H1 (cell line): ENCODE results near the gene BAZ1B. TPM values are rescaled to one million over a fixed set of nuclear protein-coding genes. Genes with fewer than 3 reads are reported as not detected.

ENCODE experiments used
- CHD1 ChIP-seq: IDR thresholded peaks from 2 replicates; pipeline ENCODE4 v1.6.1; 2012; ENCODE audit warnings: low read depth, low read length, improper control_type of control experiment
- HDAC2 ChIP-seq, 2 experiments: fragments of 300-600 bp in 1 of 2; sonication (generic) in 1 of 2; IDR thresholded peaks; 2 replicates each; pipeline ENCODE4 v1.6.1; 2011 to 2012; ENCODE audit warnings: low read depth in 2 of 2, low read length in 2 of 2, mild to moderate bottlenecking in 2 of 2, moderate library complexity in 2 of 2, borderline replicate concordance in 1 of 2, inconsistent platforms in 1 of 2
- RXRA ChIP-seq: IDR thresholded peaks from 2 replicates; pipeline ENCODE4 v1.6.1; 2011; ENCODE audit warnings: low read depth, mild to moderate bottlenecking, low read length, moderate library complexity; ENCODE audit not compliant: insufficient read depth
- polyA plus RNA-seq, 7 experiments: library from polyadenylated mRNA; depleted of rRNA in 3 of 7; stranded (reverse) in 5 of 7; unstranded in 2 of 7; fragments of >200 nt in 5 of 7; fragments of 200-250 nt in 2 of 7; gene quantifications; 1 replicate in 5 of 7; 2 replicates in 1 of 7; 4 replicates in 1 of 7; pipeline versions ENCODE4 v1.2.1 to v1.2.3, GENCODE V29; 2011 to 2013; ENCODE audit warnings: missing spikeins in 2 of 7, mixed read lengths in 2 of 7
- total RNA-seq: library from RNA; stranded (reverse); fragmentation: NEBNext Ultra II Directional; extraction: Animal tissue kit (Norgen Biotek cat#: 25700); gene quantifications from 2 replicates; pipeline ENCODE4 v1.2.1, GENCODE V29; 2021

The BAZ1B gene
- total and polyA plus RNA-seq, 2 of the 8 experiments (the other 6 are each of a cell fraction or from before 2014, with no cell fraction given), result 21.0 to 86.8 TPM

- TF ChIP-seq CHD1, result no peak
- TF ChIP-seq RXRA, result no peak
- no peak for TF ChIP-seq HDAC2 (IDR thresholded peaks at IDR 0.05; ENCODE audit: borderline replicate concordance in 1 of 2, low read depth in 2 of 2, low read length in 2 of 2)
Observed at GRCh38 chr7:73463260-73463659, 58.8 kb downstream of the BAZ1B start (continued).
